ENCODE data around the gene TUBA1A. TPM values are rescaled to one million over a fixed set of nuclear protein-coding genes. Genes with fewer than 3 reads are reported as not detected.

Gene TUBA1A
- total RNA-seq, 1 donor from 2014 or later: 8.2 TPM

Other genes with a start within 250 kb of the TUBA1A start
- 30.0 and 38.7 TPM in 2 replicates for gene ARF3, start 231.6 kb downstream of the TUBA1A start, total RNA-seq
- not detected in 2 replicates for gene WNT10B, start 217.3 kb downstream of the TUBA1A start, total RNA-seq
- gene WNT1, start 210.8 kb downstream of the TUBA1A start, total RNA-seq: not detected in 2 replicates
- gene DDN, start 189.7 kb downstream of the TUBA1A start, total RNA-seq: 0.13 and 0.26 TPM in 2 replicates
- gene PRKAG1, start 170.3 kb downstream of the TUBA1A start, total RNA-seq: 68.6 and 93.7 TPM in 2 replicates
- gene KMT2D, start 128.3 kb downstream of the TUBA1A start, total RNA-seq: 24.0 and 25.6 TPM in 2 replicates
- gene RHEBL1, start 119.1 kb downstream of the TUBA1A start, total RNA-seq: 0.26 and 0.53 TPM in 2 replicates
- 0.13 TPM in 1 of 2 replicates, not detected in the other for gene DHH, start 94.3 kb downstream of the TUBA1A start, total RNA-seq
- 24.0 and 26.6 TPM in 2 replicates for gene LMBR1L, start 78.2 kb downstream of the TUBA1A start, total RNA-seq
- 253 and 317 TPM in 2 replicates for gene TUBA1B, start 57.7 kb downstream of the TUBA1A start, total RNA-seq
- 196 and 466 TPM in 2 replicates for gene TUBA1C, start 76.0 kb upstream of the TUBA1A start, total RNA-seq
- 0.26 and 0.51 TPM in 2 replicates for gene PRPH, start 106.1 kb upstream of the TUBA1A start, total RNA-seq
- 2.6 and 5.2 TPM in 2 replicates for gene TROAP, start 134.2 kb upstream of the TUBA1A start, total RNA-seq
- gene C1QL4, start 148.1 kb upstream of the TUBA1A start, total RNA-seq: 0.13 TPM in 1 of 2 replicates, not detected in the other
- gene DNAJC22, start 157.8 kb upstream of the TUBA1A start, total RNA-seq: 0.13 and 0.26 TPM in 2 replicates
- 21.3 and 33.4 TPM in 2 replicates for gene SPATS2, start 178.4 kb upstream of the TUBA1A start, total RNA-seq

Data from bronchial epithelial cell (primary cell).